ENCODE results near the gene NRCAM. TPM values are rescaled to one million over a fixed set of nuclear protein-coding genes. Genes with fewer than 3 reads are reported as not detected.

NRCAM gene
- total RNA-seq, 1 donor from 2014 or later = 9.1 TPM

DNA sequence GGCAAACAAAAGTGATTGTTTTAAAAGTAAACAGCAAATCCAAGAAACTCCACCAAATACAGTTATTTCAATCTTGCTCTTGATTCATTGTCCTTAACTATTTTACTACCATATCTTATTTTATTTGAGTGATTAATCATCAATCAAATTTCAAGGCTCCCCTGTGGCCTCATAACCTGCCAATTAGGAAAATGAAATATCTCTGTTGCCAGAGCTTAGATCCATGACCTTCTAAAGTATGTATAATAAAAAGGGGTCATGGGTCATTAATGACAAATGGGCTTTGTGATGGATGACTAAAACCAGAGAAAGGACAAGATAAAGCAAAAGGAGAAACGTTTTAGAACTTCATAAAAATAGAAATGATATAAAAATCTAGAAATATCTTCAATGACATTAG is 28.5 kb downstream of the NRCAM start:
- no peak for DNase-seq (ENCODE audit: low spot score)

GRCh38 chr7:108425714-108426275 is 30.4 kb downstream of the NRCAM start:
- DNase-seq (ENCODE audit: low spot score) = no peak

DNA sequence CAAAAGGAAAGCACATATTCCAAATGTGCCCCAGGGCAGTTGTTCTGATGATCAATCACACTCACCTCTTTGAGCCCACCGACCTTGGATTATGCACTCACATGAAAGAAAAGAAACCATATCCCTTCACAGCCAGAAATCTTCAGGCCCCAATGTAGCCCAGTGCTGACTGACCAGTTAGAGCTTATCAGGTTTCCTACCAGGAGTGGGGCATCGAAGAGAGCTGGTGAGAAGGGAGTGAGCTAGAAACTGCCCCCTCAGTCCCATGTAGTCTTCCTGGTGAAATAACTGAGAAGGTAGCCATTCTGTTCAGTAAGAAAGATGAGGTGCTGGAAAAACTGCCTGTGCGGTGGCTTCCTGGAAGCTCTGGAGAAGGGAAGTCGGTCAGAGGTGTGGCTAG is 32.2 kb downstream of the NRCAM start:
- DNase-seq (ENCODE audit: low spot score) = no peak

GRCh38 chr7:108423089-108423989 is 32.9 kb downstream of the NRCAM start:
- no peak for DNase-seq (ENCODE audit: low spot score)

DNA sequence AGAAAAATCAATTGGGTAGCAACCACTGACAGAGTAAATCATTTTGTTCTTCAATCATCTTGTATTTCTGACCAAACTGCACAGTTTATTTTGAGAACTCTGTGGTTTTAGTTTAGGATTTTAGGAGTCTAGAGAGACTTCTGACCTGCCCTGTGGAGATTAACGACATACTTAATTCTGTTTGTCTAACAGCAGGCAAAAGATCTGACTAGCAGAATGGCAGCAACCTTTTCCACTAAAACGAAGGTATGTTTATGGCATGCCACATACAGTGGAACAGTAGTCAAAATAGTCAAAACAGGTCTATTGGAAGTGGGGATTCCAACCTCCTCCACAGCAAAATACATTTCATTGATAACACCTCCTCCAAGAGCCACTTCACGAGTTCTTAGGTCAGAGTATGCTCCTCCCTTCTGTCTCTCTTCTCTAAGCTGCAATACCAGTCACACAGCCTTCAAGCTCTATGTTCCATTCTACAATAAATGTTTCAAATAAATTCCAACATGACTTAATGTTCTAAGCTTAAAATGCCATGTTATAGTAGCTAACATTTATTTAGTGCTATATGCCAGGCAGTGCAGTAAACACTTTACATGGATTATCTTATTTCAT is 34.4 kb downstream of the NRCAM start:
- DNase-seq (ENCODE audit: low spot score) = no peak

DNA sequence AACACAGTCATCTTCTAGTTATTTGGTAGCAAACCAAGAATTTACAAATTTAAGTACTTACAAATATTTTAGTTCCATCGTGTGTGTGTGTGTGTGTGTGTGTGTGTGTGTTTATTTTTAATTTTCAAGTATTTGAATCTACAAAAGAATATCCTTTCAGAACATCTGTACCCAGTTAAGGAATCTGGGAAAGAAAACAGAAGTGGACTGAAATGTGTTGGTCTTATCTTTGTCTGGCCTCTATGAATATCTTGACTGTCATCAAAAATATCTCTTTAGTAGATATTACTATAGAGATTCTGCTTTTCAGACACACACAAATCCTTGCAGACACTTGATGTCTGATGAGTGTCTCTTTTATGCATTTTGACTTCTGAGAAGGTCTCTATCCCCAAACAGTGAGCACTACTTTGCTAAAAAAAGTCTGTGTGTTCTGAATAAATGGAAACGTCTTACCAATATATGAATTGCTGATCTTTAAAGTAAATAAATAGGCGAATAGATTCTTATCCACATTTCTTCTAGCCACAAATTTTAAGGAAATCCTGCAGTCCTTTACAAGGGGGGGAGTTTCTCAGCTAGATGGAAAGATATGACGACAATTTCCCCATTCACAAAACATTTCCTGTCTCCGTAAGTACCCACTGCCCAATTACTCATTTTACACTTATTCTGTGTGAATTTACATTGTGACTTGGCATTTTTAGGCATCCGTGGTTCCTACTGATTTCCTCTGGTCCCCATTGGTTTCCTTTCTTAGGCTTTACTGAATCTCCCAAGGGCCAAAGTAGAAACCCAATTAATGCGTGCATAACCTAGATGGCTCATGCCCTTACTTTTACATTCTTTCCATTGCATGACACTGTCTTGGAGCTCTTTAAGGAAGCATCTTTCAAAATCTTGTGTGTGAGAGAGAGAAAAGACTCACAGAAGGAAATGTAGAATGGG is 36.0 kb downstream of the NRCAM start:
- no peak for DNase-seq (ENCODE audit: low spot score)

DNA sequence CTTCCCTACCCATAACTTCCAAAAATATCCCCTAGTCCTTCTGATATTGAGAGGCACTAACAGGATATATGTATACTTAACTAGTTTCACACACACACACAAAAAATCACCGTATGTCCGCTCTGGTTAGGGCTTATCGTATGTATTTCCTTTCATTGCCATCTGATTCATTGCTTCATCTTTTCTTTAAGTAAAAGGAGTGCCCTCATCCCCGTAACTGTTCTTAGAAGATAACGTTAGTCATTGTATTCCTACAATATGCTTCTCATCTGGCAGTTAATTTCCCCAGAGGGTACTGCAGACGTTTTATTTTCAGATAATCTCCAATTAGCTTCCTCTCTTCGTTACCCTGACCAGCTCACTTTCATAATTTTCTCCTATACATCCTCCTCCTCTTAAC is 37.3 kb downstream of the NRCAM start:
- no peak for DNase-seq (ENCODE audit: low spot score)

DNA sequence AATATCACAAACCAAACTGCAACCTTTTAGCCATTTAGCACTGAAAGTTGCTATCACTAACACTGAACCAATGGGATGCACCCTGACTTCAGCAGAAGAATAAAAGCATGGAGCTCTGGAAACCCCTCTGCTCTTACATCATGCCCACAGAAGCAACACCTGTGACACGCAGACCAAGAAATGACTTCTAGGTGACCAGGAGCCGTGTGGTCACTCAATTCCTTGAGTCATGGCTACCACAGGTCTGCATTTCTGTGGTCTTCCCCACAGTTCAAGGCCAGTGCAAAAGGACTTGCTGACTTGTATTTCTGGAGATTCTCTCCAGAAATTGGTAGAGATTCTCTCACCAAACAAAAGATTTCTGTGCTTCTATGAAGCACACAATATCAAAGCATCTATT is 38.3 kb downstream of the NRCAM start:
- no peak for DNase-seq (ENCODE audit: low spot score)

GRCh38 chr7:108417144-108417543 is 39.1 kb downstream of the NRCAM start:
- DNase-seq (ENCODE audit: low spot score) = no peak

DNA sequence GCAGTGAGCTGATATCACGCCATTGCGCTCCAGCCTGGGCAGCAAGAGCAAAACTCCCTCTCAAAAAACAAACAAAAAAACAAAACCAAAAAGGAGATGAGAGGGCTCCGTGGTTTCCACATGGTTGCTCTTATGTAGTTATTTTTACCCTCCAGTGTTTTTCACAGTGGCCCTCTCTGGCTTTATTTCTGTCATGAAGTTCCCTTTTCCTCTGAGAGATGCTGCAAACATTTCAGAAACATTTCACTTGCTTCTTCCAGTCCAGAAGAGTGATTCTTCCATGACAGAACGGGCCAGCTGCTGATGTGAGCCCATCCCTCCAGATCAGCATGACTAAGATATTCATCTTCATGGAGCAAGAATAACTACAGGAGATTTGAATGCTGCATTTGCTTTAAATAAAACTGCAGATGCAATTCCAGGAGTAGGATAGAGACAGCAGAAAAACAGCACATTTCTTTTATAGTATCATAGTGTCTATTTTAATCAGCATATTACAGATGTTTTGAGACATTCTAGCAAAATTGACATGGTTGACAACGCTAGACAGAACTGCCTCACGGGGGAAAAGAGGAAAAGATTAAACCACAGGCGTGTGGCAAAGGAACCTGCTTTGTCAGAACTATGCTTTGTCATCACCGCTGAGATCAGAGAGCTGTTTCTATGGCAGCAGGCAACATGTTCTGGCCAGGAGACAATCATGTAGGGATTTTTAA is 40.3 kb downstream of the NRCAM start:
- DNase-seq (ENCODE audit: low spot score) = no peak

- DNase-seq (ENCODE audit: low spot score) = no peak
These were observed 41.2 kb downstream of the NRCAM start for GRCh38 chr7:108415084-108415483.

GRCh38 chr7:108413782-108414492 is 42.3 kb downstream of the NRCAM start:
- no peak for DNase-seq (ENCODE audit: low spot score)

DNA sequence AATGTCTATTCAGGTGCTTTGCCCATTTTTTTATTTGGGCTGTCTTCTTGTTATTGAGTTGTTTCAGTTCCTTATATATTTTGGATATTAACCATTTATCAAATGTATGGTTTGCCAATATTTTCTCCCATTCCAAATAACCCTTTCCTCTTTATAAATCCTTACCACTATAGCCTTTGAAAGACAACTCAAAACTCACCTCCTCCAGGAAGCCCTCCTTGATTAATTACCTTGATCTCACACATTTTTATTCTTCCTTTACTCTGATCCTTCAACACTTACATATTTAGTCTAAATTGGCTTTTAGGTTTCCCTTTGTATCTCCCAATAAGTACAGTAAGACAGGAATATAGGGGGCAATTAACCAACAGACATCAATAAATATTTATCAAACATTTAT is 42.9 kb downstream of the NRCAM start:
- DNase-seq (ENCODE audit: low spot score) = no peak

GRCh38 chr7:108409146-108409545 is 47.1 kb downstream of the NRCAM start:
- DNase-seq (ENCODE audit: low spot score) = no peak

GRCh38 chr7:108408296-108408991 is 47.8 kb downstream of the NRCAM start:
- no peak for DNase-seq (ENCODE audit: low spot score)

- no peak for DNase-seq (ENCODE audit: low spot score)
These were observed 48.6 kb downstream of the NRCAM start for GRCh38 chr7:108407676-108408075.

DNA sequence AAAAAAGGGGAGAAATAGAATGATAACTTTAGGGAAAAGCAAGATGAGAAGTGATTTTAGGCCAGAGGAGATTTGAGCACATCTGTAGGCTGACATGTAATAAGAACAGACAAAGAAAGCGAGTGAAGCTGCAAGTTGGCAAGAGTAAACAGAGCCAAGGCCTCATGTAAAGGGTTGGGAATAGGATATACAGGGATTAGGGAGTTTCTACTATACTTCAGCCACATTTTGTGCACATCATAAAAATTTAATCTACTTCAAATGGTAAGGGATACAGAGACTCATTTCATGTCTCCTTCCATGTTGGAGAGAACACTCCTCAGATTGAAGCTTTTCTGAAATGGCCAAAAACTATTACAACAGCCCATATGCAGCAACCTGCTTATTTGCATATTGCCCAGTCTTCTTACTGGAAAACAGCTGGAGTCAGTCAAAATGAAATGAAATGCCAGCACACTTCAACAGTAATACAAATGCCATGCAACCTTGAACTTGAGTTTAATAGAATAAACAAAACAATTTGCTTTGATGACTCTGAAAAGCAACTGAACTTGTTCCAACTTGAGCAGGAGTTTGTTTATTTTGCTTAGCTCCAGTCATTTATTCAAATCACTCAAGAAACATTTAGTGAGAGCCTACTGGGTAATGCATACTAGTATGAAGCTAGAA is 49.9 kb downstream of the NRCAM start:
- DNase-seq (ENCODE audit: low spot score) = no peak

DNA sequence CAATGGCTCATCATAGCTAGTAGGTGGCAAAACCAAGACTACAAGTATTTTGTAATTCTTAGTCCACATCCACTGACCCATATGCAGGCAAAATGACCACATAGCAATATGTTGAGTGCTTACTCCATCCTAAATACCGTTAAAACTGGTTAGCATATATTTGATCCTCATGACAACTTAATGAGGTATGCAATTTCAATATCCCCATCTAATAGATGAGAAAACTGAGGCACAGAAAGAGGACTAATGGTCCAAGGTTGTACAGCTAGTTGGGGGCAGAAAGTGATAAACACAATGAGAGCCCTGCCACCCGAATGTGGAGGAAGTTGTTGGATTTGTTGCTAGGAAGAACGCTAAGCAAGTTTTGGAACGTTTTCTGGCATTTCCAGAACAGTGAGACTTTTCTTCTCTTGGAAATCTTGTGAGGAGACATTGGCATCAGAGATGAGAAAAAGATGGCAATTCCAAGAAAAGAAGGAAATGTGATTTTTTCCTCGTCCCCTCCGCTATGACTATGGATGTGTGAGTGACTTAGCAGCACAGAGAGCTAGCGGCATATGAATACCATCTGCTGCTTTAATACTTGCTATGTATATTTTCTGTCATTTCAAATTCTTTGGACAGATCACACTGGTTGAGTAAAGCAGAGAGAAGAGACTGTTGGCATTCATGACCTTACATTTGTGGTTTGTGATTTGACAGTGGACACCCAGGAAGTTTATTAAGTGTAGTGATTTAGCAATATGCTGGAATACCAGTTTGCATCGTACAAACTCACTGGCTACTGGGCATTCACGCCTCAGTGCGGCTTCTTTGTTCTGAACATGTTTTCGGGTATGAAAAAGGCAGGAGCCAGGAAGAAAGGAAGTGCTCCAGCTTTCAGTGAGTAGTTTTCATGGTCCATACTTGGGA is 51.5 kb downstream of the NRCAM start:
- no peak for DNase-seq (ENCODE audit: low spot score)

Measured in mesenteric fat pad (tissue), 1 donor.